ENCODE results near the gene ARHGEF3. TPM values are rescaled to one million over a fixed set of nuclear protein-coding genes. Genes with fewer than 3 reads are reported as not detected.
A peak's percentile ranks its signal among the peaks of the same experiment; 100 is the strongest.

Gene ARHGEF3
- total RNA-seq, 2 experiments from 2014 or later = 63.0 to 66.5 TPM

DNA sequence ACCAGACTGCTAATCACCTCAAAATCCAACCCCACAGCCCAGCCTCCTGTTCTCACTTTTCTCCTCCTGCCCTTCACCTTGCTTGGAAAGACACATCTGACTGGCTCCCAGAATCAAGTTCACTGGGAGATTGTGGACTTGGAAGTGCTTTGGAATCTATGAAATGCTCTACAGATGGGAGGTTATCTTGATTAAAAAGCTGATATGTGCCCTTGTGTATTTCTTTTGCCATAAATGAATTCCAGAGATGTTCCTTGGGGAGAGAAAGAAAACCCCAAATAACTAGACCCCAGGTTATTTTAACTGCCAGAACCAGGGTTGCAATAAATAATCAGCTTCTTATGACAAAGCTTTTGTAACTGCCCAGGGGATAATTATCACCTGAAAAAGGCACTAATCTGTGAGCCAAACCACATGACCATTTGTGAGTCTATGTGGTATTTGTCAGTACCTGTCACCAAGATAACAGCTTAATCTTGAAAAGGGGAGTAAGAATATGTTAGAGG, 21.7 kb upstream of the ARHGEF3 start:
- TF ChIP-seq, protein P1, sequence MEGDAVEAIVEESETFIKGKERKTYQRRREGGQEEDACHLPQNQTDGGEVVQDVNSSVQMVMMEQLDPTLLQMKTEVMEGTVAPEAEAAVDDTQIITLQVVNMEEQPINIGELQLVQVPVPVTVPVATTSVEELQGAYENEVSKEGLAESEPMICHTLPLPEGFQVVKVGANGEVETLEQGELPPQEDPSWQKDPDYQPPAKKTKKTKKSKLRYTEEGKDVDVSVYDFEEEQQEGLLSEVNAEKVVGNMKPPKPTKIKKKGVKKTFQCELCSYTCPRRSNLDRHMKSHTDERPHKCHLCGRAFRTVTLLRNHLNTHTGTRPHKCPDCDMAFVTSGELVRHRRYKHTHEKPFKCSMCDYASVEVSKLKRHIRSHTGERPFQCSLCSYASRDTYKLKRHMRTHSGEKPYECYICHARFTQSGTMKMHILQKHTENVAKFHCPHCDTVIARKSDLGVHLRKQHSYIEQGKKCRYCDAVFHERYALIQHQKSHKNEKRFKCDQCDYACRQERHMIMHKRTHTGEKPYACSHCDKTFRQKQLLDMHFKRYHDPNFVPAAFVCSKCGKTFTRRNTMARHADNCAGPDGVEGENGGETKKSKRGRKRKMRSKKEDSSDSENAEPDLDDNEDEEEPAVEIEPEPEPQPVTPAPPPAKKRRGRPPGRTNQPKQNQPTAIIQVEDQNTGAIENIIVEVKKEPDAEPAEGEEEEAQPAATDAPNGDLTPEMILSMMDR (IDR thresholded peaks at IDR 0.05) = no peak
- ChIA-PET POLR2A (interaction anchor here (0.9 to 1.0 kb wide), 2 partner anchors 16 to 27 kb away, joined by 3 to 4 read pairs; no protein-coding TSS in a partner anchor), CTCF (interaction anchor here (0.9 to 4.2 kb wide), 10 partner anchors 8 to 166 kb away, joined by 3 to 25 read pairs (median 4); partner anchors contain the start of gene ARHGEF3)
- no peak for DNase-seq
- H3K27ac Mint-ChIP-seq = peak overlapping the region; percentile 41
- no peak for ATAC-seq
- no peaks in the 10 kb centered on the region for H3K9me3 Mint-ChIP-seq
- no peaks in the 10 kb centered on the region for H3K36me3 Mint-ChIP-seq (ENCODE audit: low read depth)
- H3K27me3 Mint-ChIP-seq = no peaks in the 10 kb centered on the region
- intact Hi-C loops (cut with micrococcal nuclease) = no loop called here
- H3K4me3 Mint-ChIP-seq = no peak overlapping the region
- H3K4me1 Mint-ChIP-seq (ENCODE audit: low read depth) = peaks cover 53% of the 10 kb centered on the region

DNA sequence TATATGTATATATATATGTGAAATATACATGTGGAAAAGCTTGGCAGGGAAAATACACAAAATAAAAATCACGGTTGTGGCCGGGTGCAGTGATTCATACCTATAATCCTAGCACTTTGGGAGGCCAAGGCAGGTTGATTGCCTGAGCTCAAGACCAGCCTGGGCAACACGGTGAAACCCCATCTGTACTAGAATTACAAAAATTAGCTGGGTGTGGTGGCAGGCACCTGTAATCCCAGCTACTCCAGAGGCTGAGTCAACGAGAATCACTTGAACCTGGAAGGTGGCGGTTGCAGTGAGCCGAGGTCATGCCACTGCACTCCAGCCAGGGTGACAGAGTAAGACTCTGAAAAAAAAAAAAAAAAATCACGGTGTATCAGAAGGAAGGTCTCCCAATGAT, 20.8 kb upstream of the ARHGEF3 start:
- Mint-ChIP-seq H3K4me1 (ENCODE audit: low read depth) (peaks cover 60% of the 10 kb centered on the region), H3K27ac (no peak overlapping the region), H3K9me3 (no peaks in the 10 kb centered on the region), H3K4me3 (no peak overlapping the region), H3K27me3 (no peaks in the 10 kb centered on the region), H3K36me3 (ENCODE audit: low read depth) (no peaks in the 10 kb centered on the region)
- no peak for ATAC-seq
- CTCF ChIA-PET = interaction anchor here (1.3 to 4.2 kb wide), 3 partner anchors 10 to 22 kb away, joined by 3 to 21 read pairs (median 11); partner anchors contain the start of gene ARHGEF3
- DNase-seq = no peak
- POLR2A ChIA-PET = no interaction called here
- TF ChIP-seq, protein P1 (IDR thresholded peaks at IDR 0.05) = no peak
- intact Hi-C loops (cut with micrococcal nuclease) = no loop called here

DNA sequence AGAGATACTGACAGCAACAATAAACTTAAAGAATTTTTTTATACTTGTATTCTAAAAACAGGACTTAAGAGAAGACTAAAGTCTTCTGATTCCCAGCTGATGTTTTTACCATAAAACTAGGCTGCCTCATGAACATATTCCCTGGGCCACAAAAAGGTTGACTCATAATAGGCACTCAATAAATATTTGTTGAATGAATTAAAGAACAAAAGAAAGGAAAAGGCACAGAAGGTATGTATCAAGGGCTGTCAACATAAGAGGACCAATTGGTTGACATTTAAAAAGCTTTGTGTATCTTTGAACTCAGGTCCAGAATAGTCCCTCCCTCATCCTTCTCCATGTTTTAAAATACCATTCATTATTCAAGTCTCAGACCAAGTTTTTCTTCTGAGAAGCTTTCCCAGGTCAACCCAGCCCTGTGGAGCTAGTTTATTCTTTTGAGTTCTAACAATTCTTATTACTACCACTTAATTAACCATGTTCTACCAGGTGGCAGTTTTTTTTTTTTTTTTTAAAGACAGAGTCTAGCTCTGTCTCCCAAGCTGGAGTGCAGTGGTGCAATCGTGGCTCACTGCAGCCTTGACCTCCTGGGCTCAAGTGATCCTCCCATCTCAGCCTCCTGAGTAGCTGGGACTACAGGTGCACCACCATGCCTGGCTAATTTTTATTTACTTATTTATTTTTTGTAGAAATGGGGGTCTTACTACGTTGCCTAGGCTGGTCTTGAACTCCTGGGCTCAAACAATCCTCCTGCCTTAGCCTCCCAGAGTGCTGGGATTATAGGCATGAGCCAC, 17.5 kb upstream of the ARHGEF3 start:
- TF ChIP-seq, protein P1 (IDR thresholded peaks at IDR 0.05) = no peak
- POLR2A ChIA-PET = interaction anchor here (0.7 to 1.4 kb wide), 3 partner anchors 11 to 83 kb away, joined by 3 to 4 read pairs (median 3); no protein-coding TSS in a partner anchor

DNA sequence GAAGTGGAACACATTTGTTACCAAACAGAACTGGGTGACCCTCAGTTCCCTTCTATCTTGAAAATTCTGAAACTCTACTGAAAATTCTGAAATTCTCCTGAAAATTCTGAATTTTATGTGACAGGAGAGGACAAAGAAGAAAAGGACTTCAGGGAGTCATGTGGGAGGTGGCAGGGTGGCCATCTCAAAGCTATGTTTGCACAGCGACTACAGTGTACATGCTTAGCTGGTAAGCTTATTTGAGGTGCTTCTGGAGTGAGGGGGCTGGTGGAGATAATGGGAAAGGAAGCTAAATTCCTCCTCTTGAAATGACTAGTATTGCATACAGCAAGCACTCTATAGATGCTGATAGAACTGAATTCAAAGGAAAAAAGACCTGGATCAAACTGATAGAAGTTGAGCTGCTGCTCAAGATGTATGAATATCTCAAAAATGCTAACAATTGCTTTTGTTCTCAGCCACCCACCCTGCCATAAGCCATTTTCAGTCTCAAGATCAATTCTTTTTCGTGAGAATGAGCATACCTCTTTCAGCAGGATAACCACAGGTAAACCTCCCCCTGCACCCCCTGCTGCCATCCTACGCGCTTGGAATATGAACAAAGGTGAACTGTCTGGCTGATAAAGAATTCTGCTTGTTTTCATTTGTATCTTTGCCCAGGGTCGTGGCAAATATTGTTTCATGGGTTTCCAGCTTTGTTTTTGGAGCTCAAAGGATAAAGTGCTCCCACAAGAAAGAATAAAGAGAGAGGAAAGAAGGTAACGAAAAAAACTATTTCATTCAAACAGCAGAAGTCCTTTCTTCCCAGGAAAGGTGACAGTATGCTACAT, 16.6 kb upstream of the ARHGEF3 start:
- TF ChIP-seq, protein P1 (IDR thresholded peaks at IDR 0.05) = no peak
- ChIA-PET CTCF (interaction anchor here (0.7 to 5.3 kb wide), 15 partner anchors 8 to 170 kb away, joined by 3 to 44 read pairs (median 3); partner anchors contain the start of gene ARHGEF3), POLR2A (interaction anchor here (0.8 to 1.4 kb wide), 4 partner anchors 10 to 84 kb away, joined by 3 read pairs; partner anchors contain the start of gene ARHGEF3)
- Mint-ChIP-seq H3K4me1 (ENCODE audit: low read depth) (peaks cover 54% of the 10 kb centered on the region), H3K4me3 (no peak overlapping the region), H3K36me3 (ENCODE audit: low read depth) (no peaks in the 10 kb centered on the region), H3K27ac (peak overlapping the region; percentile 55), H3K27me3 (no peaks in the 10 kb centered on the region), H3K9me3 (no peaks in the 10 kb centered on the region)
- DNase-seq (no peak), ATAC-seq (no peak)
- intact Hi-C loops (cut with micrococcal nuclease) = no loop called here

More for the DNA sequence above, 17.5 kb upstream of the ARHGEF3 start:
- peaks cover 54% of the 10 kb centered on the region for H3K4me1 Mint-ChIP-seq (ENCODE audit: low read depth)
- DNase-seq = no peak
- CTCF ChIA-PET = interaction anchor here (0.9 to 5.3 kb wide), 12 partner anchors 7 to 170 kb away, joined by 3 to 44 read pairs (median 4); partner anchors contain the start of gene ARHGEF3
- H3K4me3 Mint-ChIP-seq = no peak overlapping the region
- no peak for ATAC-seq
- no peaks in the 10 kb centered on the region for H3K9me3 Mint-ChIP-seq
- H3K27ac Mint-ChIP-seq = no peak overlapping the region
- H3K27me3 Mint-ChIP-seq = no peaks in the 10 kb centered on the region
- no peaks in the 10 kb centered on the region for H3K36me3 Mint-ChIP-seq (ENCODE audit: low read depth)
- intact Hi-C loops (cut with micrococcal nuclease) = no loop called here

All from activated CD8-positive, alpha-beta T cell treated with anti-CD3 and anti-CD28 coated beads for 36 hours (primary cell).